HG02763 (cell line): ENCODE results near the gene ADAMTSL4.
"Not testable (repeated sequence)": the region's sequence is repeated elsewhere in the genome, so short reads cannot be mapped to it uniquely, and the experiment has no call there.

ENCODE experiments used
- ATAC-seq: cut with Tn5 transposase; IDR thresholded peaks from one replicate; pipeline ENCODE4 v1.9.1; 2021; ENCODE audit warnings: mild to moderate bottlenecking, moderate library complexity; ENCODE audit not compliant: unreplicated experiment

ADAMTSL4 gene

GRCh38 chr1:150581437-150581836, 32.2 kb downstream of the ADAMTSL4 start:
- ATAC-seq, result not testable (repeated sequence)

- not testable (repeated sequence) for ATAC-seq
These were observed 32.8 kb downstream of the ADAMTSL4 start for GRCh38 chr1:150581962-150582361.

GRCh38 chr1:150582371-150582770, 33.2 kb downstream of the ADAMTSL4 start:
- no peak for ATAC-seq

- ATAC-seq, result no peak
These were observed 47.1 kb downstream of the ADAMTSL4 start for GRCh38 chr1:150596095-150596892.

GRCh38 chr1:150596976-150597375, 47.8 kb downstream of the ADAMTSL4 start:
- ATAC-seq, result no peak

- ATAC-seq, result not testable (repeated sequence)
These were observed 49.1 kb downstream of the ADAMTSL4 start for GRCh38 chr1:150598346-150598745.

- no peak for ATAC-seq
These were observed 52.3 kb downstream of the ADAMTSL4 start for GRCh38 chr1:150601540-150601939.

GRCh38 chr1:150602372-150602771, 53.2 kb downstream of the ADAMTSL4 start:
- not testable (repeated sequence) for ATAC-seq

- no peak for ATAC-seq
These were observed 54.5 kb downstream of the ADAMTSL4 start for GRCh38 chr1:150603711-150604110.

GRCh38 chr1:150604226-150604588, 55.0 kb downstream of the ADAMTSL4 start:
- no peak for ATAC-seq

GRCh38 chr1:150605451-150605731, 56.2 kb downstream of the ADAMTSL4 start:
- ATAC-seq, result not testable (repeated sequence)

- ATAC-seq, result no peak
These were observed 57.4 kb downstream of the ADAMTSL4 start for GRCh38 chr1:150606463-150607142.

- ATAC-seq, result no peak
These were observed 60.5 kb downstream of the ADAMTSL4 start for GRCh38 chr1:150609732-150610131.
